ENCODE measurements around the gene POU6F2.

DNA sequence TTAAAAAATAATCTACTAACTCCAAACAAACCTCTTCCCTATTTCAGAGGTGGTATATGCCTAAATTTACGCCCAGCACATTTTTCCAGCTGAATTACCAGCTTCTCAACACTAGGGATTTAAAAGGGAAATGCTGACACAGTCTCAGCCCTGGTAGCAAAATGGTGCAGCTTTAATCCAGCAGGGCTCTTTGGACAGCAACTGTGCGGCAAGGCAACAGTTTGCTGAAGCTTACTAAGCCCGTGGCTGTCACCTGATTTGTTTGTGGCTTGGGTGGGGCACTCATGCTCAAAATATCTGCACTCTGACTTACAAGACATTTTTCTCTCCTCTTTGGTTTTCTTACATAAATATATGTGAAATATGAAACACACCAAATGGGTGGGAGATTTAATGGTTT lies 206.7 kb downstream of the POU6F2 start:
- TF ChIP-seq, protein P1, sequence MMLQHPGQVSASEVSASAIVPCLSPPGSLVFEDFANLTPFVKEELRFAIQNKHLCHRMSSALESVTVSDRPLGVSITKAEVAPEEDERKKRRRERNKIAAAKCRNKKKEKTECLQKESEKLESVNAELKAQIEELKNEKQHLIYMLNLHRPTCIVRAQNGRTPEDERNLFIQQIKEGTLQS (IDR thresholded peaks at IDR 0.05) = no peak
- TF ChIP-seq, protein P2, sequence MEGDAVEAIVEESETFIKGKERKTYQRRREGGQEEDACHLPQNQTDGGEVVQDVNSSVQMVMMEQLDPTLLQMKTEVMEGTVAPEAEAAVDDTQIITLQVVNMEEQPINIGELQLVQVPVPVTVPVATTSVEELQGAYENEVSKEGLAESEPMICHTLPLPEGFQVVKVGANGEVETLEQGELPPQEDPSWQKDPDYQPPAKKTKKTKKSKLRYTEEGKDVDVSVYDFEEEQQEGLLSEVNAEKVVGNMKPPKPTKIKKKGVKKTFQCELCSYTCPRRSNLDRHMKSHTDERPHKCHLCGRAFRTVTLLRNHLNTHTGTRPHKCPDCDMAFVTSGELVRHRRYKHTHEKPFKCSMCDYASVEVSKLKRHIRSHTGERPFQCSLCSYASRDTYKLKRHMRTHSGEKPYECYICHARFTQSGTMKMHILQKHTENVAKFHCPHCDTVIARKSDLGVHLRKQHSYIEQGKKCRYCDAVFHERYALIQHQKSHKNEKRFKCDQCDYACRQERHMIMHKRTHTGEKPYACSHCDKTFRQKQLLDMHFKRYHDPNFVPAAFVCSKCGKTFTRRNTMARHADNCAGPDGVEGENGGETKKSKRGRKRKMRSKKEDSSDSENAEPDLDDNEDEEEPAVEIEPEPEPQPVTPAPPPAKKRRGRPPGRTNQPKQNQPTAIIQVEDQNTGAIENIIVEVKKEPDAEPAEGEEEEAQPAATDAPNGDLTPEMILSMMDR (IDR thresholded peaks at IDR 0.05 in 2 of 3, conservative IDR thresholded peaks at IDR 0.05 in 1 of 3; ENCODE audit: borderline replicate concordance in 1 of 3, insufficient read depth in 1 of 3, low read depth in 2 of 3, low read length in 2 of 3) = no peak
- TF ChIP-seq FOSL1 (IDR thresholded peaks at IDR 0.05; ENCODE audit: low read depth) = no peak
- no peak for TF ChIP-seq EZH2 (IDR thresholded peaks at IDR 0.05)
- no peak for TF ChIP-seq EZH2phosphoT487 (IDR thresholded peaks at IDR 0.05; ENCODE audit: borderline replicate concordance)
- no peak for TF ChIP-seq POLR2AphosphoS5 (IDR thresholded peaks at IDR 0.05; ENCODE audit: low read depth, low read length)
- TF ChIP-seq, protein P3, sequence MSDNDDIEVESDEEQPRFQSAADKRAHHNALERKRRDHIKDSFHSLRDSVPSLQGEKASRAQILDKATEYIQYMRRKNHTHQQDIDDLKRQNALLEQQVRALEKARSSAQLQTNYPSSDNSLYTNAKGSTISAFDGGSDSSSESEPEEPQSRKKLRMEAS (IDR thresholded peaks at IDR 0.05) = no peak
- no peak for TF ChIP-seq POLR2A (IDR thresholded peaks at IDR 0.05; ENCODE audit: borderline replicate concordance, extremely low read depth, insufficient read depth, insufficient read length)
- no peak for TF ChIP-seq ZNF274 (IDR thresholded peaks at IDR 0.05; ENCODE audit: low read depth, low read length)
- TF ChIP-seq CEBPB (IDR thresholded peaks at IDR 0.05; ENCODE audit: low read depth) = no peak
- TF ChIP-seq SIN3A (IDR thresholded peaks at IDR 0.05; ENCODE audit: low read depth) = no peak
- TF ChIP-seq, protein P4, sequence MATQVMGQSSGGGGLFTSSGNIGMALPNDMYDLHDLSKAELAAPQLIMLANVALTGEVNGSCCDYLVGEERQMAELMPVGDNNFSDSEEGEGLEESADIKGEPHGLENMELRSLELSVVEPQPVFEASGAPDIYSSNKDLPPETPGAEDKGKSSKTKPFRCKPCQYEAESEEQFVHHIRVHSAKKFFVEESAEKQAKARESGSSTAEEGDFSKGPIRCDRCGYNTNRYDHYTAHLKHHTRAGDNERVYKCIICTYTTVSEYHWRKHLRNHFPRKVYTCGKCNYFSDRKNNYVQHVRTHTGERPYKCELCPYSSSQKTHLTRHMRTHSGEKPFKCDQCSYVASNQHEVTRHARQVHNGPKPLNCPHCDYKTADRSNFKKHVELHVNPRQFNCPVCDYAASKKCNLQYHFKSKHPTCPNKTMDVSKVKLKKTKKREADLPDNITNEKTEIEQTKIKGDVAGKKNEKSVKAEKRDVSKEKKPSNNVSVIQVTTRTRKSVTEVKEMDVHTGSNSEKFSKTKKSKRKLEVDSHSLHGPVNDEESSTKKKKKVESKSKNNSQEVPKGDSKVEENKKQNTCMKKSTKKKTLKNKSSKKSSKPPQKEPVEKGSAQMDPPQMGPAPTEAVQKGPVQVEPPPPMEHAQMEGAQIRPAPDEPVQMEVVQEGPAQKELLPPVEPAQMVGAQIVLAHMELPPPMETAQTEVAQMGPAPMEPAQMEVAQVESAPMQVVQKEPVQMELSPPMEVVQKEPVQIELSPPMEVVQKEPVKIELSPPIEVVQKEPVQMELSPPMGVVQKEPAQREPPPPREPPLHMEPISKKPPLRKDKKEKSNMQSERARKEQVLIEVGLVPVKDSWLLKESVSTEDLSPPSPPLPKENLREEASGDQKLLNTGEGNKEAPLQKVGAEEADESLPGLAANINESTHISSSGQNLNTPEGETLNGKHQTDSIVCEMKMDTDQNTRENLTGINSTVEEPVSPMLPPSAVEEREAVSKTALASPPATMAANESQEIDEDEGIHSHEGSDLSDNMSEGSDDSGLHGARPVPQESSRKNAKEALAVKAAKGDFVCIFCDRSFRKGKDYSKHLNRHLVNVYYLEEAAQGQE (IDR thresholded peaks at IDR 0.05; ENCODE audit: low read depth) = no peak
- TF ChIP-seq RAD21 (IDR thresholded peaks at IDR 0.05; ENCODE audit: low read depth) = no peak
- TF ChIP-seq TCF7L2 (IDR thresholded peaks at IDR 0.05; ENCODE audit: borderline replicate concordance, extremely low read depth, insufficient read depth, insufficient read length) = no peak
